Activated CD4-positive, alpha-beta memory T cell treated with anti-CD3 and anti-CD28 coated beads for 36 hours (primary cell): ENCODE data around the gene CCDC13. TPM values are rescaled to one million over a fixed set of nuclear protein-coding genes. Genes with fewer than 3 reads are reported as not detected.

Experiments
- CTCF ChIA-PET: fragments of 350-600 bp; sonication (Branson Sonifier 250); formaldehyde crosslinking; loops from one replicate; lab custom pipeline; 2021; ENCODE audit warnings: antibody characterized with exemption, inconsistent platforms; lab: Charles Lee
- POLR2A ChIA-PET: fragments of 350-600 bp; sonication (Branson Sonifier 250); formaldehyde crosslinking; loops from one replicate; lab custom pipeline; 2021; ENCODE audit warnings: antibody characterized with exemption; lab: Charles Lee
- DNase-seq: peaks from one replicate; pipeline ENCODE4 v3.0.0-alpha.2; 2020
- H3K27ac Mint-ChIP-seq: one replicate; pipeline ENCODE4 v1.8.0; 2021; ENCODE audit warnings: mixed read lengths
- H3K27me3 Mint-ChIP-seq: one replicate; pipeline ENCODE4 v1.8.0; 2021; ENCODE audit warnings: mixed read lengths
- H3K36me3 Mint-ChIP-seq: one replicate; pipeline ENCODE4 v1.8.0; 2021; ENCODE audit warnings: mixed read lengths
- H3K4me1 Mint-ChIP-seq: one replicate; pipeline ENCODE4 v1.8.0; 2021; ENCODE audit warnings: low read depth, mixed read lengths
- H3K4me3 Mint-ChIP-seq: one replicate; pipeline ENCODE4 v1.8.0; 2021; ENCODE audit warnings: mild to moderate bottlenecking, mixed read lengths
- H3K9me3 Mint-ChIP-seq: one replicate; pipeline ENCODE4 v1.8.0; 2021; ENCODE audit warnings: mixed read lengths
- intact Hi-C: fragments of 100-400 bp; cut with micrococcal nuclease; formaldehyde crosslinking; loops from one replicate; pipeline ENCODE4 v1.15.1; 2023
- total RNA-seq, 2 experiments: library from RNA; stranded (reverse); gene quantifications; one replicate each; pipeline ENCODE4 v1.2.3, GENCODE V29; 2021

Gene CCDC13
- total RNA-seq, 2 experiments from 2014 or later = 0.76 TPM; not detected in 1

DNA sequence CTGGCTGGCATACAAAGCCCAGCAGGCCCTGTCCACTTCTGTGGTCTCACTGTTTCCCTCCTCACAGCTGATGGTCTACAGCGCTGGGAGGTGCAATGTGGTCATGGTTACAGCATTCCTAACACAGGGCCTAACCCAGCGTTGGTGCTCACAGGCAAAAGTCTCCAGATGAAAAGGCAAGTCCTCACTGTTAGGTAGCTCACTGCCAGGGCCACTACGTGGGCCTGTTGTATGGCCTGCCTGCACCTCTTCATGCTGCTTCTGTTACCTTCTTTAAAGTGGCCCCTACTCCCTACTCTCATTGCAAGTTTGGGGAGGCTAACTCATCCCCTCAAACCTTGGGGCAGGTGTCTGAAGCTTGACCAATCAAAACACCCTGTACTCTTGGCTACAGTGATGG, 31.3 kb downstream of the CCDC13 start:
- no peaks in the 10 kb centered on the region for H3K27me3 Mint-ChIP-seq
- intact Hi-C loops = loop anchor here (5.0 kb wide), 1 partner anchor 89 kb away; the partner anchor contains the start of gene ZBTB47
- ChIA-PET POLR2A (no interaction called here), CTCF (interaction anchor here (1.3 to 1.6 kb wide), 4 partner anchors 10 to 239 kb away, joined by 3 to 8 read pairs (median 3); partner anchors contain the start of genes SEC22C and VIPR1)
- H3K9me3 Mint-ChIP-seq = no peaks in the 10 kb centered on the region
- H3K36me3 Mint-ChIP-seq = no peaks in the 10 kb centered on the region
- peaks cover 5% of the 10 kb centered on the region for H3K4me1 Mint-ChIP-seq
- no peak overlapping the region for H3K27ac Mint-ChIP-seq
- H3K4me3 Mint-ChIP-seq = no peak overlapping the region
- no peak for DNase-seq

DNA sequence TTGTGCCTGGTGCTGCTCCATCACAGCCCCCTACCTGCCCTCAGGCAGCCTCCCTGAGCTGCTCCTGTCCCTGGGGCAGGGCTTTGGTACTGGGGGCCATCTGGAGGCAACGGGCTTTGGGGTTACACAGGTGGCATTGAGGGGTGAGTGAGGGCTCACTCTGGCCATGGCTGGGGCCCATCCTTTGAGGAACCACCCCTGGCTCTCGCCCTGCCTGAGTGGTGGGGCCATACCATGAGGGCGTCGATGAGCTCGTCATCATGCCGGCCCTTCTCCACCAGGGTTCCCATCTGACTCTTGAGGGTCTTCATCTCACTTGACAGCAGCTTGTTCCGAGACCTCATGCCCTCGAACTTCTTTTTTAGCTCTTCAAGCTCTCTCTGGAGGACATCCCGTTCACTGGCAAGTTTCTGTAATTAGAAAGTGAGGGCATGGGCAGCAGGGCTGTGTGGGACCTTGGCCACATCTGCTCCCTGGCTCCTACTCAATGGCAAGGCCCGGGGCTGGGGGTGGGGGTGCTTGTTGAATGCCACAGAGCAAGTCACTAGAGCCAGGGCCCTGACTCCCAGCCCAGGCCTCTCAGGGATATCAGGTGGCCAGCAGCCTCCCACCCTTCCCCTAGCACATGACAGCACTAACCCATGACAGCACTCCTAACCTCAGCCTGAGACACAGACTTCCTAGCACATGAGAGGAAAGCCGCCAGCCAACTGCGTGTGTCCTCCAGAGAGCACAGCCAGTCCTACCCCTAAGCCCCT, 33.5 kb downstream of the CCDC13 start:
- Mint-ChIP-seq H3K27ac (no peak overlapping the region), H3K9me3 (no peaks in the 10 kb centered on the region), H3K27me3 (no peaks in the 10 kb centered on the region), H3K36me3 (no peaks in the 10 kb centered on the region), H3K4me1 (peaks cover 4% of the 10 kb centered on the region), H3K4me3 (no peak overlapping the region)
- CTCF ChIA-PET = no interaction called here
- intact Hi-C loops = loop anchor here (5.0 kb wide), 1 partner anchor 87 kb away; the partner anchor contains the start of gene ZBTB47
- no peak for DNase-seq
- POLR2A ChIA-PET = no interaction called here

DNA sequence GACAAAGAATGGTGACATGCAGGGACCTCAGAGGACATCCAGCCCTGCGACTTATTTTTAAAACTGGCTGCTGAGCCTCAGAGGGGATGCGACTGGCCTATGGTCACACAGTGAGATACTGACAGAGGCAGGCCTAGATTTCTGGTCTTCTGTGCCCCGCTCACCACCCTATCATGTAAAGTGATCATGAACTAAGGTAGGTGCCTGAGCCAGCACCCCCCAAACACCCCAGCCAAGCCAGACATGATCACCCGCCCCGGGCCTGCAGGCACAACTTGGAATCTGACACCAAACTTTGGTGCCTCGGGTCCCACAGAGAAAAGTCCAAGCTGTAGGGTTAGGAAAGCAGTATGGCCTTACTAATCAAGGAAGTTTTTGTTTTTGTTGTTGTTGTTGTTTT, 36.5 kb downstream of the CCDC13 start:
- intact Hi-C loops = no loop called here
- Mint-ChIP-seq H3K27me3 (no peaks in the 10 kb centered on the region), H3K4me1 (no peaks in the 10 kb centered on the region), H3K27ac (no peak overlapping the region), H3K36me3 (no peaks in the 10 kb centered on the region), H3K9me3 (no peaks in the 10 kb centered on the region), H3K4me3 (no peak overlapping the region)
- POLR2A ChIA-PET = no interaction called here
- CTCF ChIA-PET = no interaction called here
- no peak for DNase-seq

DNA sequence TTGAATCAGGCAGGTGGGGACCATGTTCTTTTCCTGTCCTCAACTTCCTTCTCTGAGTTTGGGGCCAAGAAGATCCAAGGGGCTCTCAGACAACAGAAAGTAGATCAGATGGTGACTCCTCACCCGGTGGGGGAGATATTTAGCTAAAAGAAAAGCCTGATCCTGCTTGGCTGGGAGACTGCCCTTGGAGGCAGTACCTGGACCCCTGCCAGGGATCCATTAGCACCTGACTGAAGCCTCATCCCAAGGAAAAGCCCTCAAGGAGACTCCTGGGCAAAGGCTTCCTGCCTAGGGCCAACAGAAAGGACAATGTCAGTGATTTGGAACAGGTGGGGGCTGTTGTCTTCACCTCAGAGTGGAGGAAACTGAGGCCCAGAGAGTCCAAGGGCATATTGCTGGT, 37.0 kb downstream of the CCDC13 start:
- Mint-ChIP-seq H3K27me3 (no peaks in the 10 kb centered on the region), H3K4me1 (no peaks in the 10 kb centered on the region), H3K27ac (no peak overlapping the region), H3K36me3 (no peaks in the 10 kb centered on the region), H3K4me3 (no peak overlapping the region), H3K9me3 (no peaks in the 10 kb centered on the region)
- DNase-seq = no peak
- intact Hi-C loops = no loop called here
- POLR2A ChIA-PET = no interaction called here
- CTCF ChIA-PET = no interaction called here

DNA sequence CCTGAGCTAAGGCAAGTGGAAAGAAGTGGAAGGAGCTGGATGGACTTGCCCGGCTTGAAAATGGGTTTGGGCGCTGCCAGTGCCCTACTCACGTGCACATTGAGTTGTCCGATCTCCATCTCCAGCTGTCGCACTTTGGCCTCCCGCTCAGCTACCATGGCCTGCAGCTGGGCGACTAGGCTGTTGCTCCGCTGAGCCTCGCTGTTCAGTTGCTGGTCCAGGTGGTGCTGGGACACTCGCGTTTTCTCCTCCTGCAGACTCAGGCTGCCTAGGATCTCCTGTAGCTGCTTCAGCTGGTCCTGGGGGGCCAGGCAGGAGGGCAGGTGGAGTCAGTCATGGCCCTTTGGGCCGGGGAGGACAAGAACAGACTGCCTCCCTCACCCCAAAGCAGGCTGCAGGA, 37.4 kb downstream of the CCDC13 start:
- DNase-seq = no peak
- H3K27ac Mint-ChIP-seq = no peak overlapping the region
- no peaks in the 10 kb centered on the region for H3K27me3 Mint-ChIP-seq
- no peaks in the 10 kb centered on the region for H3K4me1 Mint-ChIP-seq
- POLR2A ChIA-PET = no interaction called here
- H3K4me3 Mint-ChIP-seq = no peak overlapping the region
- CTCF ChIA-PET = no interaction called here
- H3K36me3 Mint-ChIP-seq = no peaks in the 10 kb centered on the region
- H3K9me3 Mint-ChIP-seq = no peaks in the 10 kb centered on the region
- intact Hi-C loops = no loop called here

DNA sequence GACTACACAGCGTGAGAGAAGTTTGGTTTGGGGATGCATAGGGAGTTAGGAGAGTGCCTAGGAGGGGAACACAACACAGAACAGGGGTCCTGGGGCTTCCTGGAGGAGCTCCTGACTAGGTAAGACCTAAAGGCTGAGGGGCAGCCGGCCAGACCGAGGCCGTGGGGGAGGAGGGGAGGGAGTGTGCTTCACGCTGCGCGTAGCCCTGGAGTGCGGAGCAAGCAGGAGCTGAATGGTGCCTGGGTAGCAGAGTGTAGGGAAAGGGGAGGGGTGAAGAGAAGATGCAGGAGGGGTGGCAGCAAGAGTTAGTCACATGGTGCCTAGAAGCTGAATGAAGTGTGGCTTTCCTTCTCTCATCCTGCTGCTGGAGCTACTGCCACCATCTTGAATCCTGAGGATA, 38.0 kb downstream of the CCDC13 start:
- no peaks in the 10 kb centered on the region for H3K9me3 Mint-ChIP-seq
- ChIA-PET CTCF (no interaction called here), POLR2A (no interaction called here)
- intact Hi-C loops = no loop called here
- H3K36me3 Mint-ChIP-seq = no peaks in the 10 kb centered on the region
- no peak overlapping the region for H3K4me3 Mint-ChIP-seq
- H3K27me3 Mint-ChIP-seq = no peaks in the 10 kb centered on the region
- H3K27ac Mint-ChIP-seq = no peak overlapping the region
- H3K4me1 Mint-ChIP-seq = no peaks in the 10 kb centered on the region
- DNase-seq = no peak

DNA sequence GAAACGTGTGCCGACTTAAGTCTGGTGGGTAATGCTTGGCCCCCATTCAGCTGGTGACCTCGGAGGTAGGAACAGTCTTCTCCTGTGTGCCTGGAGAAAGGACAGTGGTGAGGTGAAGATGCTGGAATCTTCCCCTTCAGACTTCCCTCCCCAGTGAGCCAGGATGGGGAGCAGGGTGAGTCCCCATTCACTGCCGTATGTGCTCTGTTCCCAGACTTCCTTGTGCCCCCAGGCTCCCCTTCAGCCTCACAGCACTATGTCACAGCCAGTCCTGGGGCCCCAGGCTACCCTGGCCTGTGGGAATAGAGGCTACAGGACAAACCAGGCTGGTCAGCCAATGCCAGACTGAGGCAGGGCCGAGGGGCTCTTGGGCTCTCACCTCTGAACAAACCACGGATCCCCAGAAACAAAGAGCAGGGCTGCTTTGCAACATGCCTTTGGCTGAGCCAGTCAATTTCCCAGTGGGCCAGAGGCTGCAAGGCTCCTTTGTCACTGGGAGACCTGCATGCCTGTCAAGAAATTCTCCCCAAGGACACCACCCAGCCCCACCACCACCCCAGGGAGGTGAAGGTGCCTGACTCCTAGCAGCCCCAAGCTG, 38.7 kb downstream of the CCDC13 start:
- ChIA-PET POLR2A (no interaction called here), CTCF (no interaction called here)
- DNase-seq = no peak
- H3K9me3 Mint-ChIP-seq = no peaks in the 10 kb centered on the region
- intact Hi-C loops = no loop called here
- H3K4me3 Mint-ChIP-seq = no peak overlapping the region
- no peaks in the 10 kb centered on the region for H3K27me3 Mint-ChIP-seq
- no peaks in the 10 kb centered on the region for H3K36me3 Mint-ChIP-seq
- no peaks in the 10 kb centered on the region for H3K4me1 Mint-ChIP-seq
- H3K27ac Mint-ChIP-seq = no peak overlapping the region

DNA sequence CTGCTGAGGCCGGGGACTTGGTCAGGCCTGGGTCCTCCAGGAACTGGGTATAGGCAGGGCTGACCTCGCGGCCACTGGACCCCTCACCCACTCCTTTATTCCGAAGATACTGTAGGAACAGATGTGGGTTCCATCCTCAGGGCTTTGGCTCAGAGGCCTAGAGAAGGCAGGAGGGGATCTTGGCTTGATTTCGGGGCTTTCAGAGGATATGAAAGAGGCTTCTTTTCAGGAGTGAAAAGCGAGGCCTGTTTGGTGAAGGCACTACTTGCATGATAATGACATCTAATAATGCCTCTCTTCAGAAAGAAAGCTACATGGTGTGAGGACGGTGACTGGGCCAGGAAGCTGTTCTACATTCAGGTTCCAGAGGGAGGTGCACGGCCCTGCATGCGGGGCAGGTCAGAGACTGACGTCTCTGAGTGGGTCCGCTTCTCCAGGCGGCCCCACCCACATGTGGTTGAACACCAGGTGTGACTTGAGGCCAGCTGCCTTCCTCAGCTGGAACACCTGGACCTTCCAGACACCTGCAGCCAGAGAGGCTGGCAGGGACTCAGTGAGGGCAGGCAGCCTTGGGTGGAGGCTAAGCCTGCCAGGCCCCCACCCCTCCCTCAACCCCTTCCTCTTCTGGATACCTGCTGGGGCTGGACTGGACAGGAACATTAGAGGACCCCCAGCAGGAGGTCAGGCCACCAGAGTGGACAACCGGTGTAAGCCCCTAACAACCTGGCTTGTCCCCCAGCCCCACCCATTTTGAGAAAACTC, 39.4 kb downstream of the CCDC13 start:
- no peaks in the 10 kb centered on the region for H3K4me1 Mint-ChIP-seq
- DNase-seq = no peak
- H3K27me3 Mint-ChIP-seq = no peaks in the 10 kb centered on the region
- CTCF ChIA-PET = no interaction called here
- no peaks in the 10 kb centered on the region for H3K36me3 Mint-ChIP-seq
- no peak overlapping the region for H3K4me3 Mint-ChIP-seq
- H3K9me3 Mint-ChIP-seq = no peaks in the 10 kb centered on the region
- no peak overlapping the region for H3K27ac Mint-ChIP-seq
- POLR2A ChIA-PET = no interaction called here
- intact Hi-C loops = no loop called here

DNA sequence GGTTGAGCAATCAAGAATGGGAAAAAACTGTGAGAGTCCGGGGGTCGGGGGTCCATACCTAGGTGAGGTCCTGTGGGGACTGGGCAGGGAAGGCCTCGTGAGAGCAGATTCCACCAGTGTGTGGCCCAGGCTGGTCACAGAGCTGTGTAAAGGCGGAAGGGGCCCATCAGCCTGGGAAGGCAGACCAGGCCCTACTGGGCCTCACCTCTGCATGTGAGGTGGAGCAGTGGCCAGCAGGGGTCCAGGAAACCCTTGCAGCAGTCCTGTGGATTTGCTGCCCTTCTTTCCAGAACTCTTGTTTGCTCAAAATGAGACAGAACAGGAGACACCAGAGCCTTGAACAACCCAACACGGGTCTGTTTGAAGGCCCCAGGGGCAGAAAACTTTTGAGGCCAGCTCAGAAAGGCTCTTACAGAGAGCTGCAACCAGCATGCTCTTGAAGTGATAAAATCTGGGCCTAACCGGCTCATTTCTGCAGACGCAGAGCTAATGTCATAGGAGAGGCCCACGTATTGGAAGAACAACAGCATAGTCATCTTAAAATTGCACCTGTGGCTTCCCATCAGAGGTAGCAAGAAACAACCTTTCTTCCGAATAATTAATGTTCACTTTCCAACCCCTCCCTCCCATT, 40.1 kb downstream of the CCDC13 start:
- no peak overlapping the region for H3K27ac Mint-ChIP-seq

DNA sequence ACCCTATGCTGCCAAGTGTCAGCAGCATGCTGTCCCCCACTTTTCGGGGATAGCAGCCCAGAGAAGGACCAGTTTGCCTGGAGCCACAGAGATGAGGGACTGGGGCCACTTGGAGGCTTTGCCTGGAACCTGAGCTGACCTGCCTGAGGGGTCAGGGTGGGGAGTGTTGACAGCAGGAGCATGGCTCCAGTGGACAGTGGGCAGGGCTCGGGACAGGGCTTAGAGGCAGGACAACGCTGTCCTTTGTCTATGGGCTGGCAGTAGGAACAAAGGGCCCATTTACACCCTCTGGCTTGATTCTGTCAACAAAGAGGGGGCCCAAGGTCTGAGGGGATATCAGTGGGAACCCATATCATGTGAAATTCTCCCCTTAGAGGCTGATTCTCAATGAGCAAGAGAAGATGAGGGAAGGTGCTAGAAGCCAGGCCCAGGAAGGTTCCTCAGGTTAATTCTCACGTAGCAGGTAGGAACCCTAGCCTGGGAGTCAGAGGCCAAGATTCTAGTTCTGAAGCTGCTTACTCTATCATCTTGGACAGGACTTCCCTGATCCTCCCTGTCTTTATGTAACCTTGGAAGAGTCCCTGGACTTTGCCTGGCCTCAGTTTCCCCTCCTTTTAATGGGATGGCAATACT, 40.7 kb downstream of the CCDC13 start:
- ChIA-PET CTCF (no interaction called here), POLR2A (no interaction called here)
- Mint-ChIP-seq H3K27me3 (no peaks in the 10 kb centered on the region), H3K4me1 (no peaks in the 10 kb centered on the region), H3K36me3 (no peaks in the 10 kb centered on the region), H3K4me3 (no peak overlapping the region), H3K27ac (no peak overlapping the region), H3K9me3 (no peaks in the 10 kb centered on the region)
- intact Hi-C loops = no loop called here
- DNase-seq = no peak

More for the DNA sequence above, 40.1 kb downstream of the CCDC13 start:
- ChIA-PET CTCF (no interaction called here), POLR2A (no interaction called here)
- Mint-ChIP-seq H3K27me3 (no peaks in the 10 kb centered on the region), H3K36me3 (no peaks in the 10 kb centered on the region), H3K9me3 (no peaks in the 10 kb centered on the region), H3K4me3 (no peak overlapping the region), H3K4me1 (no peaks in the 10 kb centered on the region)
- intact Hi-C loops = no loop called here
- DNase-seq = no peak

DNA sequence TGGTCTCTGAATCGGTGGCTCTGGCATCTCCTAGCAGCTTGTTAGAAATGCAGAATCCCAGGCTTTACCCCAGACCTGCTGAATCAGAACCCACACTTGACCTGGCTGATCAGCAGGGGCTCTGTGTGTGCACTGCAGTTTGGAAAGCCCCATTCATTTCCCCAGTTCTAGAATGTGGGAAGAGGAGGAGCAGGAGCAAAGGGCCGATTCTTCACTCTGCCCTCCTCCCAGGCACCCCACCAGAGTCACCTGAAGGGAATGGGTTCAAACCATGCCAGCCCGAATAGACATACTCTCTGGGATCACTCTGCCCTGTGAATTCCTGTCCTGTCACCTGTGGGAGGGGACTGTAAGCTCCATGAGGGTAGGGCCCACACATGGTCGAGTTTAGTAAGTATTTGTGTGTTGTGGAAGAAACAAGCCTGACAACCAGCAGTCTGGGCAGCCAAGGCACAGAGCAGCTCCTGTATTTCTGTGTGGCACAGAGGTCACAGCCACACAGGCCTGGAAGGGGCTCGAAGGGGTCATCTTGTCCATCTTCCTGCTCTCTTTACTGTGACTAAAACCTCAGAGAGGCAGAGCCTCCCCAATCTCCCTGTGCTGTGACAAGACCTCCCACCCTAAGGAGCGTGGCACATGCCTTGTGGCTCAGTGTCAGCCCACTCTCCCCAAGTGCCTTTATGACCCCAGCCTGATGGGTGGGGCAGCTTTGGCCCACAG, 41.4 kb downstream of the CCDC13 start:
- no peak overlapping the region for H3K4me3 Mint-ChIP-seq
- H3K4me1 Mint-ChIP-seq = no peaks in the 10 kb centered on the region
- DNase-seq = no peak
- intact Hi-C loops = no loop called here
- no peaks in the 10 kb centered on the region for H3K9me3 Mint-ChIP-seq
- H3K36me3 Mint-ChIP-seq = no peaks in the 10 kb centered on the region
- H3K27ac Mint-ChIP-seq = no peak overlapping the region
- POLR2A ChIA-PET = no interaction called here
- CTCF ChIA-PET = no interaction called here
- no peaks in the 10 kb centered on the region for H3K27me3 Mint-ChIP-seq
